GM19099 (cell line): ENCODE data around the gene NIP7.

ENCODE experiments used
- POLR2A ChIP-seq: IDR thresholded peaks from 3 replicates; pipeline ENCODE4 v1.6.1; 2011; ENCODE audit warnings: low read depth; ENCODE audit not compliant: insufficient read length; ENCODE audit errors: extremely low read depth

NIP7 gene

GRCh38 chr16:69351309-69352027 lies 11.9 kb downstream of the NIP7 start, which contains the start of gene TMED6:
TSS of gene TMED6 (minus strand) at chr16:69351786. CDS start at chr16:69351753, 33 bp downstream.
- TF ChIP-seq POLR2A: no peak

GRCh38 chr16:69363281-69363717 lies 23.7 kb downstream of the NIP7 start:
- TF ChIP-seq POLR2A: no peak

GRCh38 chr16:69364088-69364487 lies 24.5 kb downstream of the NIP7 start:
- no peak for TF ChIP-seq POLR2A

- TF ChIP-seq POLR2A: no peak
These were observed 26.3 kb downstream of the NIP7 start for GRCh38 chr16:69365901-69366300.

GRCh38 chr16:69366431-69366830 lies 26.9 kb downstream of the NIP7 start:
- no peak for TF ChIP-seq POLR2A

- no peak for TF ChIP-seq POLR2A
These were observed 28.4 kb downstream of the NIP7 start for GRCh38 chr16:69367980-69368379.

GRCh38 chr16:69368866-69369265 lies 29.3 kb downstream of the NIP7 start:
- TF ChIP-seq POLR2A: no peak

GRCh38 chr16:69371564-69371963 lies 32.0 kb downstream of the NIP7 start:
- TF ChIP-seq POLR2A: no peak

GRCh38 chr16:69373019-69373418 lies 33.4 kb downstream of the NIP7 start:
- TF ChIP-seq POLR2A: no peak

GRCh38 chr16:69376393-69377059 lies 37.0 kb downstream of the NIP7 start:
- TF ChIP-seq POLR2A: no peak

GRCh38 chr16:69378036-69378435 lies 38.5 kb downstream of the NIP7 start:
- no peak for TF ChIP-seq POLR2A

- no peak for TF ChIP-seq POLR2A
These were observed 39.2 kb downstream of the NIP7 start for GRCh38 chr16:69378760-69379159.

GRCh38 chr16:69381231-69381630 lies 41.7 kb downstream of the NIP7 start:
- no peak for TF ChIP-seq POLR2A

GRCh38 chr16:69382421-69382820 lies 42.8 kb downstream of the NIP7 start:
- no peak for TF ChIP-seq POLR2A

- TF ChIP-seq POLR2A: no peak
These were observed 45.4 kb downstream of the NIP7 start for GRCh38 chr16:69384974-69385373.

GRCh38 chr16:69386596-69386995 lies 47.0 kb downstream of the NIP7 start:
- TF ChIP-seq POLR2A: no peak
